WERI-Rb-1 (cell line): ENCODE measurements around the gene POLA1.

Experiments
- DNase-seq: peaks from one replicate; pipeline ENCODE4 v3.0.0-alpha.2; 2020
- H3K27ac ChIP-seq: fragments of 250-450 bp; sonication (Bioruptor Pico); 2 replicates; pipeline ENCODE4 v1.5.1; 2020; ENCODE audit warnings: mild to moderate bottlenecking, moderate library complexity
- H3K27me3 ChIP-seq: fragments of 250-450 bp; sonication (Bioruptor Pico); 2 replicates; pipeline ENCODE4 v1.5.1; 2021; ENCODE audit warnings: mild to moderate bottlenecking, low read depth, moderate library complexity; ENCODE audit not compliant: insufficient read depth, severe bottlenecking
- H3K36me3 ChIP-seq: fragments of 250-450 bp; sonication (Bioruptor Pico); 2 replicates; pipeline ENCODE4 v1.5.1; 2020; ENCODE audit warnings: mild to moderate bottlenecking, moderate library complexity
- H3K4me3 ChIP-seq: 2 replicates; pipeline ENCODE4 v1.5.1; 2011; ENCODE audit warnings: low read depth, mild to moderate bottlenecking, control low read depth, low read length
- H3K9me3 ChIP-seq: fragments of 250-450 bp; sonication (Bioruptor Pico); 2 replicates; pipeline ENCODE4 v1.5.1; 2021; ENCODE audit warnings: mild to moderate bottlenecking, moderate library complexity; ENCODE audit not compliant: severe bottlenecking
- TF ChIP-seq, protein P1 (sequence below): IDR thresholded peaks from 2 replicates; pipeline ENCODE4 v1.5.1; 2011; ENCODE audit warnings: low read depth, mild to moderate bottlenecking, control low read depth, inconsistent platforms, low read length

Gene POLA1

DNA sequence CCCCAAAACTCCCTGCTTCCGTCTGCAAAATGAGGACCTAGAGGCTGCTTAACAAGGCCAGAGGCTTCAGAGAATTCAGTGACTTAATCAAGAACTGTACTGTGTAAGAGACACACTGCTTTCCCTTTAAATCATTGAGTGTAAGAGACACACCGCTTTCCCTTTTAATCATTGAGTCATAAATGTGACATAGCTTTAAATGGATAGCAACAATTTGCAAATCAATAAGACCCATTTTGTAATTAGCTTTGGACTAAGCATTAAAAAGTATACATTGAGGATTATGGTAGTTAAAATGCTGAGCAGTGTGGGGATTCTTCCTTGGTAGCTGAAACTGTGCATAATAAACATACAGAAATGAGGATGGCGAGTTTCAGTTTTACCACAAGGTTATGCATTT lies 290.2 kb downstream of the POLA1 start:
- DNase-seq, result no peak
- Histone ChIP-seq H3K4me3 (no peak overlapping the region), H3K9me3 (no peaks in the 10 kb centered on the region), H3K36me3 (no peaks in the 10 kb centered on the region), H3K27me3 (no peaks in the 10 kb centered on the region), H3K27ac (no peak overlapping the region)
- TF ChIP-seq, protein P1, sequence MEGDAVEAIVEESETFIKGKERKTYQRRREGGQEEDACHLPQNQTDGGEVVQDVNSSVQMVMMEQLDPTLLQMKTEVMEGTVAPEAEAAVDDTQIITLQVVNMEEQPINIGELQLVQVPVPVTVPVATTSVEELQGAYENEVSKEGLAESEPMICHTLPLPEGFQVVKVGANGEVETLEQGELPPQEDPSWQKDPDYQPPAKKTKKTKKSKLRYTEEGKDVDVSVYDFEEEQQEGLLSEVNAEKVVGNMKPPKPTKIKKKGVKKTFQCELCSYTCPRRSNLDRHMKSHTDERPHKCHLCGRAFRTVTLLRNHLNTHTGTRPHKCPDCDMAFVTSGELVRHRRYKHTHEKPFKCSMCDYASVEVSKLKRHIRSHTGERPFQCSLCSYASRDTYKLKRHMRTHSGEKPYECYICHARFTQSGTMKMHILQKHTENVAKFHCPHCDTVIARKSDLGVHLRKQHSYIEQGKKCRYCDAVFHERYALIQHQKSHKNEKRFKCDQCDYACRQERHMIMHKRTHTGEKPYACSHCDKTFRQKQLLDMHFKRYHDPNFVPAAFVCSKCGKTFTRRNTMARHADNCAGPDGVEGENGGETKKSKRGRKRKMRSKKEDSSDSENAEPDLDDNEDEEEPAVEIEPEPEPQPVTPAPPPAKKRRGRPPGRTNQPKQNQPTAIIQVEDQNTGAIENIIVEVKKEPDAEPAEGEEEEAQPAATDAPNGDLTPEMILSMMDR, result no peak

DNA sequence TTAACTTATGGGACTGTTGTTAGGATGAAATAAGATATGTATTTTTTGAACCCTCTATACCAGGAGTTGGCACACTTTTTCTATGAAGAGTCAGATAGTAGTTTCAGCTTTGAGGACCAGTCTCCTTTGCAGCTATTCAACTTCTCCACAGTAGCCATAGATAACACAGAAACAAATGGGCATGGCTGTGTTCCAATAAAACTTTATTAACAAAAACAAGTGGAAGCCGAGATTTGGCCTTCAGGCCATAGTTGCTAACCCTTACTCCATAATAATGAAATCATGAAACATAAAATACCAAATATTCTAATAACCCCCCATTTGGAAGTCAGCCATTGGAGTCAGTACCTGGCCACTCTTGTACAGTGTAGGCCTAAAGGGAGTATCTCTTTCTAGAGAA lies 291.4 kb downstream of the POLA1 start:
- no peak for DNase-seq
- no peak overlapping the region for H3K27ac ChIP-seq
- TF ChIP-seq, protein P1, result no peak
- no peaks in the 10 kb centered on the region for H3K27me3 ChIP-seq
- no peaks in the 10 kb centered on the region for H3K36me3 ChIP-seq
- H3K4me3 ChIP-seq, result no peak overlapping the region
- no peaks in the 10 kb centered on the region for H3K9me3 ChIP-seq

DNA sequence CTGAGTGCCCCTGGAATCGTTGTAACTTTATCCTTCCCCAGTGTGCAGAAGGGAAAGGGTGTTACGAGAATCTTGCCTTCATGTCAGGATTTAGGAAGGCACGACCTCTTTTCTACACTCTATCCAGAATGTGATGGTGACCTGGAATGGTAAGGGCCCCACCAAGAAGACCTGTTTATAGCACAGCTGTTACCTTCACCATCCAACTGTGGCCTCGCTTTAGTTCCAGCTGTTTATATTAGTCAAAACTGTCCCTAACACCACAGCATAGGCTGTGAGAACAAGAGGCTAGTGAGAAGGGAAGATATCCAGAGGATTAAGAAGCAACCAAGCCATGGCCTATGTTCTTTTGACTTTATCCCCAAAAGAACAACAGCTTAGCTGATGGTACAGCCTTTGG lies 294.0 kb downstream of the POLA1 start:
- H3K4me3 ChIP-seq, result no peak overlapping the region
- TF ChIP-seq, protein P1, result no peak
- no peaks in the 10 kb centered on the region for H3K9me3 ChIP-seq
- no peak for DNase-seq
- H3K27ac ChIP-seq, result no peak overlapping the region
- no peaks in the 10 kb centered on the region for H3K36me3 ChIP-seq
- peaks cover 5% of the 10 kb centered on the region for H3K27me3 ChIP-seq

DNA sequence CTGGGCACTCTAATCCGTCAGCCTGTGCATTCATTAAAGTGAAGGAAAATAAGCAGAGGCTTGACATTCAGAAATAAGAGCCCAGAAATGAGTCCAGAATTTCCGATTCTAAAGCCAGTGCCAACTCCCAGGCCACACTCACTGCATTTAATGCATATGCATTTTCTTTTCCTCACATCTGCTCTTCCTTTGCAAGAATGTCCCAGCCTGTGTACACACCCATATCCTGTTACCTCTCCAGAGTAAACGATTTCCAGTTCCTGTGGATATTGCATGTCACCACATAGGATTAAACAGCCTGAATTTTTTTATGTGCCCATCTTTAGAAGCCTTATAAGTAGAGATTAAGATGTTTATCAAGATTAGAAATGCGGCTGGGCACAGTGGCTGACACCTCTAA lies 294.6 kb downstream of the POLA1 start:
- peaks cover 5% of the 10 kb centered on the region for H3K27me3 ChIP-seq
- H3K27ac ChIP-seq, result no peak overlapping the region
- no peaks in the 10 kb centered on the region for H3K36me3 ChIP-seq
- H3K4me3 ChIP-seq, result no peak overlapping the region
- DNase-seq, result no peak
- no peaks in the 10 kb centered on the region for H3K9me3 ChIP-seq
- TF ChIP-seq, protein P1, result no peak

DNA sequence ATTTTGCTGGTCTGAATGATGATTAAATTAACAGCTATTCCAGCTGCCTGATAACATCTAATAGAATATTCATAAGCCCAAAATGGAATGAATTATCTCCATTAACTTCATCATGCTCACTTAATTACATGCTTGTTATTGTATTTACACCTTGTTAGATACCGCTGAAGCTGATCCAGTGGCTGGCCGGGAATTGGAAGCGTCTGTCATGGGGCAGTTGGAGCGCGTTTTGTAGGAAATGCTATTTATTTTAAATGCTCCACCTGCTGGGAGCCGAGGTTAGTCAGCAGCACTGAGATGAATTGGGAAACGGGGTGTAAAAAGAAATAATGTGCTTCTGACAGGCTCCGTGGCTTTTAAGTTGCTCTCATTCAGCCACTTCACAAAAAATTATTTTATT lies 296.8 kb downstream of the POLA1 start:
- Histone ChIP-seq H3K27ac (no peak overlapping the region), H3K36me3 (no peaks in the 10 kb centered on the region), H3K9me3 (no peaks in the 10 kb centered on the region), H3K27me3 (peaks cover 5% of the 10 kb centered on the region), H3K4me3 (no peak overlapping the region)
- no peak for DNase-seq
- TF ChIP-seq, protein P1, result no peak

DNA sequence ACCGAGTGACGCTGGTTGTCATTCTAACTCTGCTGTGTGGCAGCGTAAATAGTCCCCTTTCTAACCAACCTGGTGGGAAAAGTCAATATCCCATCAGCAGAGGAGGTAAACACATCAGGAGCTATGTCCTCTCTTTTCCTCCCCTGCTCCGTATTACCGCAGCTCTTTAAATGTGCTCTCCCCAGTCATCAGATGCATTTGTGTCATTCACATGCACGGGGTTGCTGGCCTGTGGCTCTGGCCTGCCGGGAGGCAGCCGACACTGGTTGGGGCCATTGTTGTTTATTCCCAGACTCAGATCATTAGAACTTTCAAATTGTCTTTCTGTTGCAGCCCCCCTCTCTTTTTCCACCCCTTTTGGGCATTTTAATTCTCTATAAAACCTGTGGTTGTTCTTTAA lies 300.2 kb downstream of the POLA1 start:
- Histone ChIP-seq H3K27ac (no peak overlapping the region), H3K4me3 (no peak overlapping the region), H3K27me3 (peaks cover 5% of the 10 kb centered on the region), H3K36me3 (no peaks in the 10 kb centered on the region), H3K9me3 (no peaks in the 10 kb centered on the region)
- TF ChIP-seq, protein P1, result no peak
- DNase-seq, result no peak
